ENCODE data around the gene PTH2. TPM values are rescaled to one million over a fixed set of nuclear protein-coding genes. Genes with fewer than 3 reads are reported as not detected.

PTH2 gene
- polyA plus RNA-seq, 1 donor from 2014 or later, result not detected

DNA sequence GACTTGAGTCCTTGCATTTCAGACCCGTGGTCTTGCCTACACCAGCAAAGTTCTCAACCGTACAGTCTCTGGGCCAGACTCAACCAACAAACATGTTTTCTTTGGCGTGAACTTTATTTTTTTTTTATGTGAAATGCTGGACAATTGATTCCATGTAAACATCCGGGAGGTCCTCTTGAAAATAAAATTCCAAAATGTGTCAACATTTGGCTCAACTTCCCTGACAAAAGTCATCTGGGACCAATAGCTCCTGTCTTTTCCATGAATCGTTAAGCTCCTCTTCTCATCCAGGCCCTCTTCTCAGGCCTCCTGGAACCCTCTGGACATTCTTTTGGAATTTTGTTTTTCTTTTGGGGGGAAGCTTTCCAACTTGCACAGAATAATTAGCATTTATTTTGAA, 32.5 kb upstream of the PTH2 start:
- Histone ChIP-seq H3K27me3 (ENCODE audit: insufficient read depth, low read depth, low read length) (no peaks in the 10 kb centered on the region), H2AFZ (ENCODE audit: low read depth, low read length) (no peak overlapping the region), H3F3A (ENCODE audit: insufficient read depth, low read length, poor library complexity, severe bottlenecking) (peaks cover 5% of the 10 kb centered on the region), H3K4me2 (ENCODE audit: low read length) (no peak overlapping the region), H4K20me1 (ENCODE audit: insufficient read depth) (no peaks in the 10 kb centered on the region), H3K27ac (ENCODE audit: low read length) (no peak overlapping the region), H3K9me3 (ENCODE audit: low read length) (no peaks in the 10 kb centered on the region), H3K4me3 (ENCODE audit: low read length) (no peak overlapping the region), H3K9me2 (ENCODE audit: insufficient read depth, low read length) (no peaks in the 10 kb centered on the region), H3K79me2 (replicated peaks; ENCODE audit: insufficient read depth, low read length) (peaks cover 2% of the 10 kb centered on the region), H3K36me3 (ENCODE audit: insufficient read depth, low read length) (no peaks in the 10 kb centered on the region), H3K9ac (ENCODE audit: low read length) (no peak overlapping the region)
- TF ChIP-seq TAF1 (IDR thresholded peaks at IDR 0.05; ENCODE audit: low read depth) (no peak), MXI1 (conservative IDR thresholded peaks at IDR 0.05; ENCODE audit: poor library complexity, severe bottlenecking) (no peak), POLR2AphosphoS5 (IDR thresholded peaks at IDR 0.05) (no peak), EP300 (conservative IDR thresholded peaks at IDR 0.05; ENCODE audit: poor library complexity, severe bottlenecking) (no peak), SMC3 (conservative IDR thresholded peaks at IDR 0.05; ENCODE audit: poor library complexity) (no peak), EZH2 (IDR thresholded peaks at IDR 0.05; ENCODE audit: borderline replicate concordance, insufficient read depth, low read length, poor library complexity, severe bottlenecking) (no peak), CTCF (IDR thresholded peaks at IDR 0.05; ENCODE audit: poor library complexity, severe bottlenecking) (no peak)
- TF ChIP-seq, protein P1, sequence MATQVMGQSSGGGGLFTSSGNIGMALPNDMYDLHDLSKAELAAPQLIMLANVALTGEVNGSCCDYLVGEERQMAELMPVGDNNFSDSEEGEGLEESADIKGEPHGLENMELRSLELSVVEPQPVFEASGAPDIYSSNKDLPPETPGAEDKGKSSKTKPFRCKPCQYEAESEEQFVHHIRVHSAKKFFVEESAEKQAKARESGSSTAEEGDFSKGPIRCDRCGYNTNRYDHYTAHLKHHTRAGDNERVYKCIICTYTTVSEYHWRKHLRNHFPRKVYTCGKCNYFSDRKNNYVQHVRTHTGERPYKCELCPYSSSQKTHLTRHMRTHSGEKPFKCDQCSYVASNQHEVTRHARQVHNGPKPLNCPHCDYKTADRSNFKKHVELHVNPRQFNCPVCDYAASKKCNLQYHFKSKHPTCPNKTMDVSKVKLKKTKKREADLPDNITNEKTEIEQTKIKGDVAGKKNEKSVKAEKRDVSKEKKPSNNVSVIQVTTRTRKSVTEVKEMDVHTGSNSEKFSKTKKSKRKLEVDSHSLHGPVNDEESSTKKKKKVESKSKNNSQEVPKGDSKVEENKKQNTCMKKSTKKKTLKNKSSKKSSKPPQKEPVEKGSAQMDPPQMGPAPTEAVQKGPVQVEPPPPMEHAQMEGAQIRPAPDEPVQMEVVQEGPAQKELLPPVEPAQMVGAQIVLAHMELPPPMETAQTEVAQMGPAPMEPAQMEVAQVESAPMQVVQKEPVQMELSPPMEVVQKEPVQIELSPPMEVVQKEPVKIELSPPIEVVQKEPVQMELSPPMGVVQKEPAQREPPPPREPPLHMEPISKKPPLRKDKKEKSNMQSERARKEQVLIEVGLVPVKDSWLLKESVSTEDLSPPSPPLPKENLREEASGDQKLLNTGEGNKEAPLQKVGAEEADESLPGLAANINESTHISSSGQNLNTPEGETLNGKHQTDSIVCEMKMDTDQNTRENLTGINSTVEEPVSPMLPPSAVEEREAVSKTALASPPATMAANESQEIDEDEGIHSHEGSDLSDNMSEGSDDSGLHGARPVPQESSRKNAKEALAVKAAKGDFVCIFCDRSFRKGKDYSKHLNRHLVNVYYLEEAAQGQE (IDR thresholded peaks at IDR 0.05; ENCODE audit: borderline replicate concordance), result no peak

GRCh38 chr19:49453757-49454240, 30.6 kb upstream of the PTH2 start:
- Histone ChIP-seq H4K20me1 (ENCODE audit: insufficient read depth) (no peaks in the 10 kb centered on the region), H3K9me2 (ENCODE audit: insufficient read depth, low read length) (no peaks in the 10 kb centered on the region), H3K79me2 (replicated peaks; ENCODE audit: insufficient read depth, low read length) (peaks cover 6% of the 10 kb centered on the region), H3F3A (ENCODE audit: insufficient read depth, low read length, poor library complexity, severe bottlenecking) (peaks cover 5% of the 10 kb centered on the region), H2AFZ (ENCODE audit: low read depth, low read length) (peak overlapping the region; percentile 92), H3K9ac (ENCODE audit: low read length) (peak overlapping the region; percentile 91), H3K4me3 (ENCODE audit: low read length) (peak overlapping the region; percentile 85), H3K9me3 (ENCODE audit: low read length) (no peaks in the 10 kb centered on the region), H3K4me2 (ENCODE audit: low read length) (peak overlapping the region; percentile 93), H3K27me3 (ENCODE audit: insufficient read depth, low read depth, low read length) (no peaks in the 10 kb centered on the region), H3K27ac (ENCODE audit: low read length) (peak overlapping the region; percentile 99), H3K36me3 (ENCODE audit: insufficient read depth, low read length) (no peaks in the 10 kb centered on the region)
- no peak for TF ChIP-seq MXI1 (conservative IDR thresholded peaks at IDR 0.05; ENCODE audit: poor library complexity, severe bottlenecking)
- TF ChIP-seq EP300 (conservative IDR thresholded peaks at IDR 0.05; ENCODE audit: poor library complexity, severe bottlenecking), result peak; percentile 4

All from neural cell (in vitro differentiated cells).